Liver (tissue), 3 donors: ENCODE data around the gene LRRC75B.
"Not testable (repeated sequence)": the region's sequence is repeated elsewhere in the genome, so short reads cannot be mapped to it uniquely, and the experiment has no call there.

Experiments used
- FOXA2 ChIP-seq: IDR thresholded peaks from 2 replicates; pipeline ENCODE4 v1.6.1; 2016; ENCODE audit warnings: antibody characterized with exemption
- GABPA ChIP-seq, 2 donors: IDR thresholded peaks in 1 of 2; conservative IDR thresholded peaks in 1 of 2; 2 replicates each; pipeline ENCODE4 v1.6.1; 2016; ENCODE audit warnings: antibody characterized with exemption in 2 of 2, mild to moderate bottlenecking in 1 of 2, moderate library complexity in 1 of 2
- JUND ChIP-seq, 2 donors: IDR thresholded peaks; 2 replicates each; pipeline ENCODE4 v1.6.1; 2016; ENCODE audit warnings: antibody characterized with exemption in 2 of 2
- RAD21 ChIP-seq, 2 donors: IDR thresholded peaks; 2 replicates each; pipeline ENCODE4 v1.6.1; 2016; ENCODE audit warnings: antibody characterized with exemption in 2 of 2, mild to moderate bottlenecking in 2 of 2
- RXRA ChIP-seq, 2 donors: IDR thresholded peaks; 2 replicates each; pipeline ENCODE4 v1.6.1; 2017 to 2018; ENCODE audit warnings: antibody characterized with exemption in 2 of 2, mild to moderate bottlenecking in 1 of 2
- TAF1 ChIP-seq: conservative IDR thresholded peaks from 2 replicates; pipeline ENCODE4 v1.6.1; 2016; ENCODE audit warnings: antibody characterized with exemption, mild to moderate bottlenecking
- TF ChIP-seq, protein P1 (sequence below): IDR thresholded peaks from 2 replicates; pipeline ENCODE4 v1.6.1; 2016; ENCODE audit warnings: antibody characterized with exemption
- TF ChIP-seq, protein P2 (sequence below): fragments of 150-350 bp; IDR thresholded peaks from 2 replicates; pipeline ENCODE4 v1.5.1; 2017; ENCODE audit warnings: improper control_type of control experiment, low read depth, low read length; ENCODE audit not compliant: missing input control
- TF ChIP-seq, protein P3 (sequence below): IDR thresholded peaks from 2 replicates; pipeline ENCODE4 v1.6.1; 2016; ENCODE audit warnings: antibody characterized with exemption
- TF ChIP-seq, protein P4 (sequence below): IDR thresholded peaks from 2 replicates; pipeline ENCODE4 v1.6.1; 2016; ENCODE audit warnings: antibody characterized with exemption
- TF ChIP-seq, protein P5 (sequence below): IDR thresholded peaks from 2 replicates; pipeline ENCODE4 v1.6.1; 2016; ENCODE audit warnings: antibody characterized with exemption, mild to moderate bottlenecking
- donor health status: healthy.
- donor health status: healthy.

DNA sequence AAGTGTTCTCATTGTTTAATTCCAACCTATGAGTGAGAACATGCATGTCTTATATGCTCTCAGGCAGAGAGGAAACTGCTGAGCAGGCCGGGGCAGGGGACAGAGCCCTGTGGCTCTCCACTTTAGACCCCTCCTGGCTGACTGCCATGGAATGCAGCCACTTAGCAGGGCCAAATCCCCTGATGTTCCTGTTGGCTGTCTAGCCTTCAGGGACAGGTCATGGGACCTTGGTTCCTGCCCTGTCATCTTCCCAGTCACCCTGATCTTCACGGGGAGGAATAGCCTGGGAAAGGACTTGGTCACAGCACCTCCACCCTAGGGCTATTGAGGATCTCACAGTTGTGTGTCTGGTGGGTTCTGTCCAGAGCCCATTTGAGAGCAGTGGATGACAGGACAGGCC is 13.5 kb upstream of the LRRC75B start:
- TF ChIP-seq, protein P1, sequence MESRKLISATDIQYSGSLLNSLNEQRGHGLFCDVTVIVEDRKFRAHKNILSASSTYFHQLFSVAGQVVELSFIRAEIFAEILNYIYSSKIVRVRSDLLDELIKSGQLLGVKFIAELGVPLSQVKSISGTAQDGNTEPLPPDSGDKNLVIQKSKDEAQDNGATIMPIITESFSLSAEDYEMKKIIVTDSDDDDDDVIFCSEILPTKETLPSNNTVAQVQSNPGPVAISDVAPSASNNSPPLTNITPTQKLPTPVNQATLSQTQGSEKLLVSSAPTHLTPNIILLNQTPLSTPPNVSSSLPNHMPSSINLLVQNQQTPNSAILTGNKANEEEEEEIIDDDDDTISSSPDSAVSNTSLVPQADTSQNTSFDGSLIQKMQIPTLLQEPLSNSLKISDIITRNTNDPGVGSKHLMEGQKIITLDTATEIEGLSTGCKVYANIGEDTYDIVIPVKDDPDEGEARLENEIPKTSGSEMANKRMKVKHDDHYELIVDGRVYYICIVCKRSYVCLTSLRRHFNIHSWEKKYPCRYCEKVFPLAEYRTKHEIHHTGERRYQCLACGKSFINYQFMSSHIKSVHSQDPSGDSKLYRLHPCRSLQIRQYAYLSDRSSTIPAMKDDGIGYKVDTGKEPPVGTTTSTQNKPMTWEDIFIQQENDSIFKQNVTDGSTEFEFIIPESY = not testable (repeated sequence)
- TF ChIP-seq, protein P2, sequence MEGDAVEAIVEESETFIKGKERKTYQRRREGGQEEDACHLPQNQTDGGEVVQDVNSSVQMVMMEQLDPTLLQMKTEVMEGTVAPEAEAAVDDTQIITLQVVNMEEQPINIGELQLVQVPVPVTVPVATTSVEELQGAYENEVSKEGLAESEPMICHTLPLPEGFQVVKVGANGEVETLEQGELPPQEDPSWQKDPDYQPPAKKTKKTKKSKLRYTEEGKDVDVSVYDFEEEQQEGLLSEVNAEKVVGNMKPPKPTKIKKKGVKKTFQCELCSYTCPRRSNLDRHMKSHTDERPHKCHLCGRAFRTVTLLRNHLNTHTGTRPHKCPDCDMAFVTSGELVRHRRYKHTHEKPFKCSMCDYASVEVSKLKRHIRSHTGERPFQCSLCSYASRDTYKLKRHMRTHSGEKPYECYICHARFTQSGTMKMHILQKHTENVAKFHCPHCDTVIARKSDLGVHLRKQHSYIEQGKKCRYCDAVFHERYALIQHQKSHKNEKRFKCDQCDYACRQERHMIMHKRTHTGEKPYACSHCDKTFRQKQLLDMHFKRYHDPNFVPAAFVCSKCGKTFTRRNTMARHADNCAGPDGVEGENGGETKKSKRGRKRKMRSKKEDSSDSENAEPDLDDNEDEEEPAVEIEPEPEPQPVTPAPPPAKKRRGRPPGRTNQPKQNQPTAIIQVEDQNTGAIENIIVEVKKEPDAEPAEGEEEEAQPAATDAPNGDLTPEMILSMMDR = not testable (repeated sequence)
- TF ChIP-seq, protein P3, sequence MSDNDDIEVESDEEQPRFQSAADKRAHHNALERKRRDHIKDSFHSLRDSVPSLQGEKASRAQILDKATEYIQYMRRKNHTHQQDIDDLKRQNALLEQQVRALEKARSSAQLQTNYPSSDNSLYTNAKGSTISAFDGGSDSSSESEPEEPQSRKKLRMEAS = not testable (repeated sequence)
- not testable (repeated sequence) for TF ChIP-seq JUND (IDR thresholded peaks at IDR 0.05); RXRA (IDR thresholded peaks at IDR 0.05); RAD21 (IDR thresholded peaks at IDR 0.05); FOXA2; GABPA (IDR thresholded peaks at IDR 0.05 in 1 of 2, conservative IDR thresholded peaks at IDR 0.05 in 1 of 2); TAF1
- TF ChIP-seq, protein P4, sequence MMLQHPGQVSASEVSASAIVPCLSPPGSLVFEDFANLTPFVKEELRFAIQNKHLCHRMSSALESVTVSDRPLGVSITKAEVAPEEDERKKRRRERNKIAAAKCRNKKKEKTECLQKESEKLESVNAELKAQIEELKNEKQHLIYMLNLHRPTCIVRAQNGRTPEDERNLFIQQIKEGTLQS = not testable (repeated sequence)
- TF ChIP-seq, protein P5, sequence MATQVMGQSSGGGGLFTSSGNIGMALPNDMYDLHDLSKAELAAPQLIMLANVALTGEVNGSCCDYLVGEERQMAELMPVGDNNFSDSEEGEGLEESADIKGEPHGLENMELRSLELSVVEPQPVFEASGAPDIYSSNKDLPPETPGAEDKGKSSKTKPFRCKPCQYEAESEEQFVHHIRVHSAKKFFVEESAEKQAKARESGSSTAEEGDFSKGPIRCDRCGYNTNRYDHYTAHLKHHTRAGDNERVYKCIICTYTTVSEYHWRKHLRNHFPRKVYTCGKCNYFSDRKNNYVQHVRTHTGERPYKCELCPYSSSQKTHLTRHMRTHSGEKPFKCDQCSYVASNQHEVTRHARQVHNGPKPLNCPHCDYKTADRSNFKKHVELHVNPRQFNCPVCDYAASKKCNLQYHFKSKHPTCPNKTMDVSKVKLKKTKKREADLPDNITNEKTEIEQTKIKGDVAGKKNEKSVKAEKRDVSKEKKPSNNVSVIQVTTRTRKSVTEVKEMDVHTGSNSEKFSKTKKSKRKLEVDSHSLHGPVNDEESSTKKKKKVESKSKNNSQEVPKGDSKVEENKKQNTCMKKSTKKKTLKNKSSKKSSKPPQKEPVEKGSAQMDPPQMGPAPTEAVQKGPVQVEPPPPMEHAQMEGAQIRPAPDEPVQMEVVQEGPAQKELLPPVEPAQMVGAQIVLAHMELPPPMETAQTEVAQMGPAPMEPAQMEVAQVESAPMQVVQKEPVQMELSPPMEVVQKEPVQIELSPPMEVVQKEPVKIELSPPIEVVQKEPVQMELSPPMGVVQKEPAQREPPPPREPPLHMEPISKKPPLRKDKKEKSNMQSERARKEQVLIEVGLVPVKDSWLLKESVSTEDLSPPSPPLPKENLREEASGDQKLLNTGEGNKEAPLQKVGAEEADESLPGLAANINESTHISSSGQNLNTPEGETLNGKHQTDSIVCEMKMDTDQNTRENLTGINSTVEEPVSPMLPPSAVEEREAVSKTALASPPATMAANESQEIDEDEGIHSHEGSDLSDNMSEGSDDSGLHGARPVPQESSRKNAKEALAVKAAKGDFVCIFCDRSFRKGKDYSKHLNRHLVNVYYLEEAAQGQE = not testable (repeated sequence)
